ENCODE data around the gene AVPR2.

DNA sequence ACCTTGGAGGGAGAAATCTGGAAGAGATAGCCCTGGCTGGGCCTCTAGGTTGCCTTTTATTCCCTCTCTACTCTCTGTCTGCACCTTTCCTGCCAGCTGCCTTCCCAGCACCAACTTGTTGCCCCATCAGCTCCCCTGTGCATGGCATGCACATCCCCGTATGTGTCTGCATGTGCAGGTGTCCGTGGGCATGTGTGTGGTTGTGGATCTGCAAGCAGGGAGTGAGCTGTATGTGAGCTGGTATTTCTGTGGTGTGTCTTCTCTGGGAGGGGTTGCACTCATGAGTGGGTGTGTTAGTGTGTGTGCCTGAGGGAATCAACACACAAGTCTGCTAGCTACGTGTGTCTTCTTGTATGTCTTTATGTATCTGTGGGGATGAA lies 28.4 kb upstream of the AVPR2 start:
- TF ChIP-seq HMG20B (CRISPR knock-in tag; IDR thresholded peaks at IDR 0.05) (no peak), TRIM28 (IDR thresholded peaks at IDR 0.05) (no peak), ZNF324 (CRISPR knock-in tag; IDR thresholded peaks at IDR 0.05) (no peak), HNRNPL (IDR thresholded peaks at IDR 0.05; ENCODE audit: low read depth, low read length) (no peak), CBFB (CRISPR knock-in tag; IDR thresholded peaks at IDR 0.05) (no peak), POLR2A (conservative IDR thresholded peaks at IDR 0.05) (no peak)
- TF ChIP-seq, protein P1, sequence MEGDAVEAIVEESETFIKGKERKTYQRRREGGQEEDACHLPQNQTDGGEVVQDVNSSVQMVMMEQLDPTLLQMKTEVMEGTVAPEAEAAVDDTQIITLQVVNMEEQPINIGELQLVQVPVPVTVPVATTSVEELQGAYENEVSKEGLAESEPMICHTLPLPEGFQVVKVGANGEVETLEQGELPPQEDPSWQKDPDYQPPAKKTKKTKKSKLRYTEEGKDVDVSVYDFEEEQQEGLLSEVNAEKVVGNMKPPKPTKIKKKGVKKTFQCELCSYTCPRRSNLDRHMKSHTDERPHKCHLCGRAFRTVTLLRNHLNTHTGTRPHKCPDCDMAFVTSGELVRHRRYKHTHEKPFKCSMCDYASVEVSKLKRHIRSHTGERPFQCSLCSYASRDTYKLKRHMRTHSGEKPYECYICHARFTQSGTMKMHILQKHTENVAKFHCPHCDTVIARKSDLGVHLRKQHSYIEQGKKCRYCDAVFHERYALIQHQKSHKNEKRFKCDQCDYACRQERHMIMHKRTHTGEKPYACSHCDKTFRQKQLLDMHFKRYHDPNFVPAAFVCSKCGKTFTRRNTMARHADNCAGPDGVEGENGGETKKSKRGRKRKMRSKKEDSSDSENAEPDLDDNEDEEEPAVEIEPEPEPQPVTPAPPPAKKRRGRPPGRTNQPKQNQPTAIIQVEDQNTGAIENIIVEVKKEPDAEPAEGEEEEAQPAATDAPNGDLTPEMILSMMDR (IDR thresholded peaks at IDR 0.05 in 2 of 3, conservative IDR thresholded peaks at IDR 0.05 in 1 of 3; ENCODE audit: insufficient read depth in 2 of 3, low read depth in 1 of 3, low read length in 3 of 3) = no peak
- TF ChIP-seq, protein P2, sequence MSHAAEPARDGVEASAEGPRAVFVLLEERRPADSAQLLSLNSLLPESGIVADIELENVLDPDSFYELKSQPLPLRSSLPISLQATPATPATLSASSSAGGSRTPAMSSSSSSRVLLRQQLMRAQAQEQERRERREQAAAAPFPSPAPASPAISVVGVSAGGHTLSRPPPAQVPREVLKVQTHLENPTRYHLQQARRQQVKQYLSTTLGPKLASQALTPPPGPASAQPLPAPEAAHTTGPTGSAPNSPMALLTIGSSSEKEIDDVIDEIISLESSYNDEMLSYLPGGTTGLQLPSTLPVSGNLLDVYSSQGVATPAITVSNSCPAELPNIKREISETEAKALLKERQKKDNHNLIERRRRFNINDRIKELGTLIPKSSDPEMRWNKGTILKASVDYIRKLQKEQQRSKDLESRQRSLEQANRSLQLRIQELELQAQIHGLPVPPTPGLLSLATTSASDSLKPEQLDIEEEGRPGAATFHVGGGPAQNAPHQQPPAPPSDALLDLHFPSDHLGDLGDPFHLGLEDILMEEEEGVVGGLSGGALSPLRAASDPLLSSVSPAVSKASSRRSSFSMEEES (CRISPR knock-in tag; IDR thresholded peaks at IDR 0.05) = no peak

All from K562 (cell line).